Kidney (tissue), 14 donors: ENCODE results near the gene ATP11A. TPM values are rescaled to one million over a fixed set of nuclear protein-coding genes. Genes with fewer than 3 reads are reported as not detected.

Experiments
- DNase-seq, 5 donors: peaks; one replicate each; pipeline ENCODE4 v3.0.0-alpha.2; 2013 to 2020
- FAIRE-seq: peaks from 2 replicates; lab custom pipeline; 2012; peaks lifted over from hg19 to GRCh38; lab: Jason Lieb, UNC
- H3K27ac ChIP-seq, 2 donors: one replicate each; pipeline ENCODE4 v1.7.0; 2013; ENCODE audit warnings: low read depth in 2 of 2, low read length in 2 of 2, inconsistent platforms in 1 of 2
- H3K27me3 ChIP-seq: one replicate; pipeline ENCODE4 v1.7.1; 2013; ENCODE audit warnings: low read length, inconsistent platforms; ENCODE audit not compliant: control insufficient read depth, insufficient read depth
- H3K36me3 ChIP-seq, 3 donors: one replicate each; pipeline versions ENCODE4 v1.7.0 to v1.7.1; 2013; ENCODE audit warnings: low read length in 3 of 3, control low read depth in 1 of 3, inconsistent platforms in 1 of 3; ENCODE audit not compliant: insufficient read depth in 3 of 3, control insufficient read depth in 2 of 3
- H3K4me1 ChIP-seq, 3 donors: one replicate each; pipeline versions ENCODE4 v1.7.0 to v1.7.1; 2013; ENCODE audit warnings: low read length in 3 of 3, inconsistent platforms in 1 of 3, low read depth in 1 of 3; ENCODE audit not compliant: control insufficient read depth in 2 of 3, insufficient read depth in 2 of 3
- H3K4me3 ChIP-seq, 3 donors: one replicate each; pipeline versions ENCODE4 v1.7.0 to v1.8.1; 2013; ENCODE audit warnings: low read length in 3 of 3, control low read depth in 1 of 3, inconsistent platforms in 1 of 3
- H3K9ac ChIP-seq, 3 donors: one replicate each; pipeline versions ENCODE4 v1.7.0 to v1.7.1; 2013; ENCODE audit warnings: low read length in 3 of 3, control low read depth in 1 of 3, inconsistent platforms in 1 of 3
- H3K9me3 ChIP-seq, 3 donors: one replicate each; pipeline versions ENCODE4 v1.7.0 to v1.7.1; 2013; ENCODE audit warnings: low read length in 3 of 3, control low read depth in 1 of 3, inconsistent platforms in 1 of 3; ENCODE audit not compliant: control insufficient read depth in 2 of 3, insufficient read depth in 1 of 3
- intact Hi-C: fragments of 100-400 bp; cut with DNase I; formaldehyde crosslinking; loops from one replicate; pipeline ENCODE4 v1.11.1; 2022
- polyA plus RNA-seq: library from polyadenylated mRNA; stranded (reverse); fragments of 350-450 nt; fragmentation: Illumina TruSeq; extraction: RNeasy Lipid Tissue Mini Kit (QIAGEN cat#74804); gene quantifications from one replicate; pipeline ENCODE4 v1.2.3, GENCODE V29; 2014; ENCODE audit warnings: low read depth, low replicate concordance; ENCODE audit not compliant: insufficient read depth
- total RNA-seq: library from RNA; stranded (reverse); fragmentation: NEBNext Ultra II Directional; extraction: Animal tissue kit (Norgen Biotek cat#: 25700); gene quantifications from one replicate; pipeline ENCODE4 v1.2.1, GENCODE V29; 2021
- TF ChIP-seq, protein P1 (sequence below): IDR thresholded peaks from 3 replicates; pipeline ENCODE4 v1.5.1; 2012; ENCODE audit warnings: mild to moderate bottlenecking, moderate library complexity, borderline replicate concordance; ENCODE audit not compliant: insufficient read depth; ENCODE audit errors: extremely low read depth
- donor health status: control.
- donor health status: control.
- donor health status: control.
- donor health status: control.
- donor health status: control.
- donor health status: DM: yes; HTN: yes; CAD: no.
- donor health status: Normal renal cell carcinoma (clear cell type).

ATP11A gene
- total and polyA plus RNA-seq, 2 donors from 2014 or later, result 4.9 to 212 TPM

- H3K27ac ChIP-seq, result no peak overlapping the region
- no peaks in the 10 kb centered on the region for H3K27me3 ChIP-seq
- DNase-seq (peak in 1 of 5 donors; percentile 60), FAIRE-seq (no peak)
- no peaks in the 10 kb centered on the region for H3K36me3 ChIP-seq
- intact Hi-C loops, result no loop called here
- TF ChIP-seq, protein P1, sequence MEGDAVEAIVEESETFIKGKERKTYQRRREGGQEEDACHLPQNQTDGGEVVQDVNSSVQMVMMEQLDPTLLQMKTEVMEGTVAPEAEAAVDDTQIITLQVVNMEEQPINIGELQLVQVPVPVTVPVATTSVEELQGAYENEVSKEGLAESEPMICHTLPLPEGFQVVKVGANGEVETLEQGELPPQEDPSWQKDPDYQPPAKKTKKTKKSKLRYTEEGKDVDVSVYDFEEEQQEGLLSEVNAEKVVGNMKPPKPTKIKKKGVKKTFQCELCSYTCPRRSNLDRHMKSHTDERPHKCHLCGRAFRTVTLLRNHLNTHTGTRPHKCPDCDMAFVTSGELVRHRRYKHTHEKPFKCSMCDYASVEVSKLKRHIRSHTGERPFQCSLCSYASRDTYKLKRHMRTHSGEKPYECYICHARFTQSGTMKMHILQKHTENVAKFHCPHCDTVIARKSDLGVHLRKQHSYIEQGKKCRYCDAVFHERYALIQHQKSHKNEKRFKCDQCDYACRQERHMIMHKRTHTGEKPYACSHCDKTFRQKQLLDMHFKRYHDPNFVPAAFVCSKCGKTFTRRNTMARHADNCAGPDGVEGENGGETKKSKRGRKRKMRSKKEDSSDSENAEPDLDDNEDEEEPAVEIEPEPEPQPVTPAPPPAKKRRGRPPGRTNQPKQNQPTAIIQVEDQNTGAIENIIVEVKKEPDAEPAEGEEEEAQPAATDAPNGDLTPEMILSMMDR, result no peak
- no peak overlapping the region for H3K4me3 ChIP-seq
- H3K9ac ChIP-seq, result no peak overlapping the region
- H3K4me1 ChIP-seq, result peaks cover 0 to 5% (median 5%) of the 10 kb centered on the region in 3 donors
- no peaks in the 10 kb centered on the region for H3K9me3 ChIP-seq
Observed at GRCh38 chr13:112686364-112686763, 3.5 kb upstream of the ATP11A start.

DNA sequence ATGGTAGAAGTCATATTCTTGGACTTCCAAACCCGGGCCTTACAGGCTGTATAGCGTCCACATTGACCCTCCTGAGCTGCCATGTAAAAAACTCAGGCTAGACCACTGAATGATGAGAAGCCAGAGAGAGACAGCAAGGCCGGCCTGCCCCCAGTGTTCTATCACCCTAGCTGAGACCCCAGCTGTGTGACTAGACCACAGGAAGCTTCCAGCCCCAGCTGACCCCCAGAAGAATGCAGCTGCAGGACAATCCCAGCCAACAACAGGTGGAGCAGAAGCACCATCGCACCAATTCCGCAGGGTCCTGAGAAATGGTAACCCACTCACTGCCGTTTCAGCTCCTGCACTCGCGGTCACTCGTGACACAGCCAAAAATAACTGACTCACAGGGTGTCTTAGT lies 2.9 kb upstream of the ATP11A start:
- H3K27ac ChIP-seq, result no peak overlapping the region

GRCh38 chr13:112687836-112688559 lies 1.8 kb upstream of the ATP11A start:
- TF ChIP-seq, protein P1, result no peak
- H3K9ac ChIP-seq, result no peak overlapping the region
- H3K4me1 ChIP-seq, result peaks cover 0 to 12% (median 5%) of the 10 kb centered on the region in 3 donors
- no peak for FAIRE-seq
- H3K27me3 ChIP-seq, result no peaks in the 10 kb centered on the region
- H3K27ac ChIP-seq, result peak overlapping the region in 1 of 2 donors; percentile 36
- H3K36me3 ChIP-seq, result no peaks in the 10 kb centered on the region
- intact Hi-C loops, result no loop called here
- no peak overlapping the region for H3K4me3 ChIP-seq
- DNase-seq, result no peak
- H3K9me3 ChIP-seq, result no peaks in the 10 kb centered on the region

More for the DNA sequence above, 2.9 kb upstream of the ATP11A start:
- TF ChIP-seq, protein P1, result no peak
- peak in 1 of 5 donors; percentile 37 for DNase-seq
- no peak for FAIRE-seq
- H3K36me3 ChIP-seq, result no peaks in the 10 kb centered on the region
- intact Hi-C loops, result no loop called here
- no peaks in the 10 kb centered on the region for H3K9me3 ChIP-seq
- H3K27me3 ChIP-seq, result no peaks in the 10 kb centered on the region
- H3K4me1 ChIP-seq, result peaks cover 0 to 11% (median 5%) of the 10 kb centered on the region in 3 donors
- H3K9ac ChIP-seq, result no peak overlapping the region
- H3K4me3 ChIP-seq, result no peak overlapping the region
